Astrocyte (in vitro differentiated cells and primary cell): ENCODE data around the gene ALPG. TPM values are rescaled to one million over a fixed set of nuclear protein-coding genes. Genes with fewer than 3 reads are reported as not detected.
"Not testable (repeated sequence)": the region's sequence is repeated elsewhere in the genome, so short reads cannot be mapped to it uniquely, and the experiment has no call there.

Source experiments
- DNase-seq: peaks from one replicate; pipeline ENCODE4 v3.0.0-alpha.2; 2010; ENCODE audit warnings: low read depth
- FAIRE-seq: peaks from 2 replicates; lab custom pipeline; 2011; peaks lifted over from hg19 to GRCh38; lab: Jason Lieb, UNC
- H2AFZ ChIP-seq: 2 replicates; pipeline ENCODE4 v1.6.0; 2012; ENCODE audit warnings: low read depth, low read length, inconsistent platforms
- H3K27ac ChIP-seq: 2 replicates; pipeline ENCODE4 v1.5.1; 2011; ENCODE audit warnings: low read depth, low read length, inconsistent platforms
- H3K27me3 ChIP-seq: 2 replicates; pipeline ENCODE4 v1.6.0; 2011; ENCODE audit warnings: low read length, inconsistent platforms; ENCODE audit not compliant: insufficient read depth
- H3K36me3 ChIP-seq: 2 replicates; pipeline ENCODE4 v1.5.1; 2011; ENCODE audit warnings: low read length, inconsistent platforms; ENCODE audit not compliant: insufficient read depth
- H3K4me1 ChIP-seq: 2 replicates; pipeline ENCODE4 v1.5.1; 2011; ENCODE audit warnings: low read length, inconsistent platforms; ENCODE audit not compliant: insufficient read depth
- H3K4me2 ChIP-seq: 2 replicates; pipeline ENCODE4 v1.6.0; 2012; ENCODE audit warnings: low read length, inconsistent platforms
- H3K4me3 ChIP-seq: 2 replicates; pipeline ENCODE4 v1.5.1; 2011; ENCODE audit warnings: low read depth, mild to moderate bottlenecking, low read length, inconsistent platforms; ENCODE audit not compliant: insufficient read depth
- H3K79me2 ChIP-seq: 2 replicates; pipeline ENCODE4 v1.6.0; 2012; ENCODE audit warnings: mild to moderate bottlenecking, low read length, inconsistent platforms; ENCODE audit not compliant: insufficient read depth
- H3K9ac ChIP-seq: 2 replicates; pipeline ENCODE4 v1.6.0; 2012; ENCODE audit warnings: mild to moderate bottlenecking, low read length, inconsistent platforms
- H3K9me3 ChIP-seq: 2 replicates; pipeline ENCODE4 v1.5.1; 2012; ENCODE audit warnings: low read depth, mild to moderate bottlenecking, low read length, inconsistent platforms; ENCODE audit not compliant: insufficient read depth
- H4K20me1 ChIP-seq: 2 replicates; pipeline ENCODE4 v1.6.0; 2012; ENCODE audit warnings: low read length, inconsistent platforms; ENCODE audit not compliant: insufficient read depth
- H3K27ac Mint-ChIP-seq: one replicate; pipeline ENCODE4 v1.8.0; 2021; ENCODE audit warnings: mild to moderate bottlenecking, mixed read lengths; ENCODE audit not compliant: unreplicated experiment
- H3K27me3 Mint-ChIP-seq: one replicate; pipeline ENCODE4 v1.8.0; 2021; ENCODE audit warnings: low read depth, mixed read lengths; ENCODE audit not compliant: unreplicated experiment
- H3K36me3 Mint-ChIP-seq: one replicate; pipeline ENCODE4 v1.8.0; 2021; ENCODE audit warnings: low read depth, mixed read lengths; ENCODE audit not compliant: unreplicated experiment
- H3K4me1 Mint-ChIP-seq: one replicate; pipeline ENCODE4 v1.8.0; 2021; ENCODE audit warnings: low read depth, mixed read lengths; ENCODE audit not compliant: unreplicated experiment
- H3K4me3 Mint-ChIP-seq: one replicate; pipeline ENCODE4 v1.8.0; 2021; ENCODE audit warnings: mild to moderate bottlenecking, moderate library complexity, mixed read lengths; ENCODE audit not compliant: unreplicated experiment
- H3K9me3 Mint-ChIP-seq: one replicate; pipeline ENCODE4 v1.8.0; 2021; ENCODE audit warnings: mild to moderate bottlenecking, mixed read lengths; ENCODE audit not compliant: unreplicated experiment
- EZH2 ChIP-seq: IDR thresholded peaks from 2 replicates; pipeline ENCODE4 v1.6.1; 2012; ENCODE audit warnings: mild to moderate bottlenecking, low read length, inconsistent platforms; ENCODE audit not compliant: insufficient read depth
- total RNA-seq: library from RNA; stranded (reverse); gene quantifications from 2 replicates; pipeline ENCODE4 v1.2.1, GENCODE V29; 2021
- TF ChIP-seq, protein P1 (sequence below): IDR thresholded peaks from 2 replicates; pipeline ENCODE4 v1.5.1; 2011; ENCODE audit warnings: low read depth, mild to moderate bottlenecking, inconsistent platforms, low read length, moderate library complexity; ENCODE audit not compliant: insufficient read depth

ALPG gene
- total RNA-seq, 1 donor from 2014 or later: 0.27 TPM

- Histone ChIP-seq H3K36me3 (no peaks in the 10 kb centered on the region), H2AFZ (no peak overlapping the region), H3K4me2 (no peak overlapping the region), H3K4me3 (no peak overlapping the region), H3K4me1 (peaks cover 5% of the 10 kb centered on the region), H3K27ac (no peak overlapping the region), H3K9me3 (no peaks in the 10 kb centered on the region), H3K79me2 (no peaks in the 10 kb centered on the region), H3K9ac (no peak overlapping the region), H3K27me3 (no peaks in the 10 kb centered on the region), H4K20me1 (no peaks in the 10 kb centered on the region)
- peaks cover 3% of the 10 kb centered on the region for H3K9me3 Mint-ChIP-seq
- H3K27me3 Mint-ChIP-seq: peaks cover 6% of the 10 kb centered on the region
- H3K27ac Mint-ChIP-seq: no peak overlapping the region
- DNase-seq (no peak), FAIRE-seq (no peak)
- no peak overlapping the region for H3K4me3 Mint-ChIP-seq
- H3K4me1 Mint-ChIP-seq: peaks cover 11% of the 10 kb centered on the region
- TF ChIP-seq, protein P1, sequence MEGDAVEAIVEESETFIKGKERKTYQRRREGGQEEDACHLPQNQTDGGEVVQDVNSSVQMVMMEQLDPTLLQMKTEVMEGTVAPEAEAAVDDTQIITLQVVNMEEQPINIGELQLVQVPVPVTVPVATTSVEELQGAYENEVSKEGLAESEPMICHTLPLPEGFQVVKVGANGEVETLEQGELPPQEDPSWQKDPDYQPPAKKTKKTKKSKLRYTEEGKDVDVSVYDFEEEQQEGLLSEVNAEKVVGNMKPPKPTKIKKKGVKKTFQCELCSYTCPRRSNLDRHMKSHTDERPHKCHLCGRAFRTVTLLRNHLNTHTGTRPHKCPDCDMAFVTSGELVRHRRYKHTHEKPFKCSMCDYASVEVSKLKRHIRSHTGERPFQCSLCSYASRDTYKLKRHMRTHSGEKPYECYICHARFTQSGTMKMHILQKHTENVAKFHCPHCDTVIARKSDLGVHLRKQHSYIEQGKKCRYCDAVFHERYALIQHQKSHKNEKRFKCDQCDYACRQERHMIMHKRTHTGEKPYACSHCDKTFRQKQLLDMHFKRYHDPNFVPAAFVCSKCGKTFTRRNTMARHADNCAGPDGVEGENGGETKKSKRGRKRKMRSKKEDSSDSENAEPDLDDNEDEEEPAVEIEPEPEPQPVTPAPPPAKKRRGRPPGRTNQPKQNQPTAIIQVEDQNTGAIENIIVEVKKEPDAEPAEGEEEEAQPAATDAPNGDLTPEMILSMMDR: no peak
- no peak for TF ChIP-seq EZH2
- H3K36me3 Mint-ChIP-seq: no peaks in the 10 kb centered on the region
Observed at GRCh38 chr2:232362174-232362900, 44.3 kb upstream of the ALPG start.

GRCh38 chr2:232363064-232363783, 43.4 kb upstream of the ALPG start:
- not testable (repeated sequence) for H3K9me3 Mint-ChIP-seq, H3K4me3 ChIP-seq, DNase-seq, H3K27ac Mint-ChIP-seq, H4K20me1 ChIP-seq, FAIRE-seq, H2AFZ ChIP-seq, H3K27me3 Mint-ChIP-seq, H3K9me3 ChIP-seq, H3K36me3 Mint-ChIP-seq, H3K27me3 ChIP-seq, H3K4me1 ChIP-seq, H3K27ac ChIP-seq, H3K79me2 ChIP-seq, H3K36me3 ChIP-seq, H3K4me3 Mint-ChIP-seq, H3K9ac ChIP-seq, H3K4me2 ChIP-seq
- H3K4me1 Mint-ChIP-seq: peaks cover 11% of the 10 kb centered on the region

DNA sequence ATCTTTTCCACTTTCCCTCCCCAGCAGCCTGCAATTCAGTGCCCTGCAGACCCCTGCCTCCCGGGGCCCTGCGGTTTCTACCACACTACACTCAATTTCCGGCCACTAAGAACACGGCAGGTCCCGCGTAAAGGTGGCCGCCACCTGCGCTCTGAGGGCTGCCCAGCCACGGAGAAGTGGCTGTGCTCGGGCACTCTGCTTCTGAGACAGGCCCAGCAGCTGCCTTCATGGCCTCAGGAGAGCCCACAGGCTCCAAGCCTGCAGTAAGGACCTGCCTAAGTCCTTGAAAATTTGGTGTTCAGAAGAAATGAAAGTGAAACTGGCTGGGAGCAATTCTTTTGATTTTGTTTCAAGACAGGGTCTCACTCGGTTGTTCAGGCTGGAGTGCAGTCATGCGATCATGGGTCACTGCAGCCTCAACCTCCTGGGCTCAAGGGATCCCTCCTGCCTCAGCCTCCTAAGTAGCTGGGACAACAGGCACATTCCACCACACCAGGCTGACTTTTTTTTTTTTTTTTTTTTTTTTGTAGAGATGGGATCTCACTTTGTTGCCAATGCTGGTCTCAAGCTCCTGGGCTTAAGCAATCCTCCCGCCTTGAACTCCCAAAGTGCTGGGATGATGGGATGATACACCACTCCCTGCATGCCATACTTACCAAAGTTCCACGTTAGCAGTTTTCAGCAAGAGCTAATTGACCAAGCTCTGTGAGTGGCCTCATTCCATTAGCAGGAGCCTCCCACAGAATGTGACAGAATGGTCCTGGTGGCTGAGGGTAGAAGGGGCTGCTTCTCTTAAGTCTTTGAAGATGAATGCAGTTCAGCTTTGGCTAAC, 42.6 kb upstream of the ALPG start:
- Histone ChIP-seq H3K27ac (no peak overlapping the region), H4K20me1 (no peaks in the 10 kb centered on the region), H3K36me3 (no peaks in the 10 kb centered on the region), H3K4me2 (no peak overlapping the region), H3K4me1 (peaks cover 5% of the 10 kb centered on the region), H3K9me3 (no peaks in the 10 kb centered on the region), H3K79me2 (no peaks in the 10 kb centered on the region), H3K4me3 (no peak overlapping the region), H3K27me3 (no peaks in the 10 kb centered on the region), H2AFZ (no peak overlapping the region), H3K9ac (no peak overlapping the region)
- peak overlapping the region; percentile 72 for H3K27ac Mint-ChIP-seq
- peaks cover 11% of the 10 kb centered on the region for H3K4me1 Mint-ChIP-seq
- H3K4me3 Mint-ChIP-seq: no peak overlapping the region
- TF ChIP-seq, protein P1: no peak
- TF ChIP-seq EZH2: no peak
- peaks cover 4% of the 10 kb centered on the region for H3K27me3 Mint-ChIP-seq
- H3K9me3 Mint-ChIP-seq: peaks cover 3% of the 10 kb centered on the region
- FAIRE-seq (no peak), DNase-seq (no peak)
- no peaks in the 10 kb centered on the region for H3K36me3 Mint-ChIP-seq

DNA sequence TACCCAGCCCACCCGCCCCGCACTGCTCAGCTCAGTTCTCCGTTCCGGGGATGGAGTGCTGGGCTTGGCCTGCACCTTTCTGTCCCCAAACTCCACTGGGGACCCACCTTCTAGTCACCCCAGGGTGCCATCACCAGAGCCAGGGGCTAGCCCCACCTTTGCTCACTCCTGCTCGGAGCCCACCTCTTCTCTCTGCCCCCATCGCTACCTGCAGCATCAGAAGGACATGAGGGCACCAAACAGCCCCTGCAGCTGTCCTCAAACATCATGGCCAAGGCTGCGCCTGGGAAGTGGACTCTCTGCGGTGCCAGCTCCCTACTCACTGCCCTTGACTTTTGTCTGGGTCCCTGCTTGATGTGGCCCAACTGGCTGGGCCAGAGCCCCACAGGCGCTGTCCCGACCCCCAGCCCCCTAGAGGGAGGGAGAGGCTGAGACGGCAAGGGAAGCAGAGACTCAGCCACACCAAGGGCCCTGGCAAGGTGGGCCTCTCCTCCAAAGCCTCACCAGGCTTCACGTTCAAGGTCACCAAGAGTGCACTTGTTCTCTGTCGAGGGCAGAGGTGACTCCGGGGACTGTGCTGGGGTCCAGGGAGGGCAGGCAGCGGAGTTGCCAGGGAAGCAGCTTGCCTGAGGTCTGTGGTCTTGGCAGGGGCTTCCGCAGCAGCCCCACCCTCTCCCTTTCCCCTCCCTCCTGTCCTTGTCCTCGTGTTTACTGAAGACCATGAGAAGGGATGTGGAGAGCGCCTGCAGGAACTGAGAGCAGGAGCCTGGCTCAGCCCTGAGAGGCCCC, 41.6 kb upstream of the ALPG start:
- H3K27me3 ChIP-seq, H3K9me3 ChIP-seq, H3K27ac Mint-ChIP-seq, H3K9ac ChIP-seq, DNase-seq, H3K27ac ChIP-seq, H3K4me2 ChIP-seq, H3K79me2 ChIP-seq, H3K4me1 ChIP-seq, FAIRE-seq, H4K20me1 ChIP-seq, H3K36me3 Mint-ChIP-seq, H3K27me3 Mint-ChIP-seq, H3K9me3 Mint-ChIP-seq, H3K4me3 ChIP-seq, H2AFZ ChIP-seq, H3K36me3 ChIP-seq: not testable (repeated sequence)
- Mint-ChIP-seq H3K4me1 (peaks cover 11% of the 10 kb centered on the region), H3K4me3 (peak overlapping the region; percentile 54)
